Measurements from ENCODE around the gene CEMP1.

CEMP1 gene

GRCh38 chr16:2490190-2491105, 40.8 kb downstream of the CEMP1 start:
- no peak for DNase-seq (ENCODE audit: low read depth)
- no peak overlapping the region for H3K4me3 ChIP-seq (ENCODE audit: low read depth, low read length)

DNA sequence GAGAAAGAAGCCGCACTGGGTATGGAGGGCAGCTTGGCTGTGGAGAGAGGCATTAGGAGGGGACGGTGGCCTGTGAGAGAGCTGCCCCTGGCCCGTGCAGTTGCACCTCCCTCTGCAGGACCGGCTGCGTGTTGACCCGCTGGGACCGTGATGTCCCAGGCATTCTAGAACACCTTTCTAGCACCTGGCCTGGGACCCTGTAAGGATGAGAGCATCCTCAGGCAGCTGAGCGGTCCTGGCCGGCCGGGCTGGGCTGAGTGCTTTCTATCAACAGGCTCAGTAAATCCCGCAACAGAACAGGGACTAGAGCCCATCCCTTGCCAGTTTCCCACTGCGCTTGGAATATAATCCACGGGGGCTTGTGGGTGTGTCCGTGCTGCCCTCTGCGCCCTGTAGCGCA, 41.6 kb downstream of the CEMP1 start:
- H3K4me3 ChIP-seq (ENCODE audit: low read depth, low read length) = no peak overlapping the region
- no peak for DNase-seq (ENCODE audit: low read depth)

DNA sequence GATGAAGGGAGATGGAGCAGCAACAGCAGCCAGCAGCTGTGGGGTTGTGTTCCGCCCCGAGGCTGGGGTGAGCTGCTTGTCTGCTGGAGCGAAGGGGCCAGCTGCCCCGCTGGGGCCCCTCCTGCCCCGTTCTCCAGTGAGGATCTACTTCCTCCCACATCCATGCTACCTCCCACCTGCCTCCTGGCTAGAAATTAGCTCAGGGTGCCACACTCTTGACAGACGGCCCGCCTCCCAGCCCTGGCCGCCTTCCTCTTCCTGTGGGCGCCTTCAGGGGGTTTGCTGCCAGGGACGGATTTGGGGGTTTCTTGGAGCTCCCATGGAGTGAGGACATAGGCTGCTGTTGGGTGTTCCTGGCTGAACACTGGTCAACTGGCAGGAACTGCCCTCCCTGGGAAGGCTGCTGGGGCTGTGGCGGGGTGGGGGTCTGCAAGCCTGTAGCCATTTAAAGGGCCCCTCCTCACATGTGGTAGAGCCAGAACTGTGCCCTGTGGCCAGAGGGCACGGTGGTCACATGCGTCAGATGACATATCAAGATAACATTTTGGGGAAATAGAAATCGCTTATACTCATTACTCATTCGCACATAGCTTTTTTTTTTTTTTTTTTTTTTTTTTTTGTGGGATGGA, 43.2 kb downstream of the CEMP1 start:
- H3K4me3 ChIP-seq (ENCODE audit: low read depth, low read length) = no peak overlapping the region
- DNase-seq (ENCODE audit: low read depth) = no peak

DNA sequence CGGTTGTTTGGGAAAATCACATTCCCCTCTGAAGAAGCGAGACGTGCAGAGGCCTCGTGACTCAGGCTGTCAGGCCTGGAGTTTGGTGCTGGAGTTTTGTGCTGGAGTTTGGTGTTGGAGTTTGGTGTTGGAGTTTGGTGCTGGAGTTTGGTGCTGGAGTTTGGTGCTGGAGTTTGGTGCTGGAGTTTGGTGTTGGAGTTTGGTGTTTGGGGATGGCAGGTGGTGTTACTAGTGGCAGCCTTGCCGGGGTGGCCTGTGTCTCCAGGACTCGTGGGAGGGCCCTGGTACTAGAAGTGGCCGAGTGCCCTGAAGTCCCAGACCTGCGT, 43.7 kb downstream of the CEMP1 start:
- H3K4me3 ChIP-seq (ENCODE audit: low read depth, low read length) = no peak overlapping the region
- no peak for DNase-seq (ENCODE audit: low read depth)

DNA sequence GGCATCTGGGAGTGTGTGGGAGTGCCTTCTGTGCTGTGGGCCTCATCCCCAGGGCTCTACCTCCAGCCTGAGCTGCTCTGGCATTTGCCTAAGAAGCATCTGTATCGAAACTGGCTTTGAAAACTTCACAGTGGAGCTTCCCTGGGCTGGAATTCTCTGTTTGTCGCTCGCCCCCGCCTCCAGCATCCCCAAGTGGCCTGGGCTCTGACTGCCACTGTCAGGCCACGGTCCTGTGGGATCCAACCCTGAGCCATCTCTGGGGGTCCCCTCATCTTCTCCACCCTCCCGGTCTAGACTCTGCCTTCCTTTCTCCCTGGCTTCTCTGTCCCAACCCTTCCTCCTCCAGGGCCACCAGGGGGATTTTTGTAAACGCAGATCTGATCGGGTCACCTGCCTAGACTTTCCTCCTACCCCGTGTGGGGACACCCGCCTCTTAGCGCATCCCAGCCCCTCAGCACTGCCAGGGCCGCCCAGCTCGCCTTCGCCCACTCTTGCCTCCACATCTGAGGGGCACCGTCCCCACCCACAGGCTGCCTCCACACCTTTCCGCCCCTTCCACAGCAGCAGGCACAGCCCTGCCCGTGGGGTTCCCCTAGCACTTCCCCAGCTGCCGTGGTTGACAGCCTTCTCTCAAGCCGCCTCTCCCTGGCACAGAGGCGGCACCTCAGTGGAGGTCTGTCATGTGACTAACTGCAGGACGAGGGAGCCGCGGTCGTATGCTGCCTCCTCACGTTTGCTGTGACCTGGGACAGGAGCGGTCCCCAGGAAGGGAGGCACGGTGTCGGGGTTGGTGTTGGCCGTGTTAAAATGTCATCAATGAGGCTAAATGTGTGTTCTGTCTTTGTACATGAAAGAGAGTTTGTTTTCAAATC, 44.3 kb downstream of the CEMP1 start:
- DNase-seq (ENCODE audit: low read depth) = no peak
- no peak overlapping the region for H3K4me3 ChIP-seq (ENCODE audit: low read depth, low read length)

DNA sequence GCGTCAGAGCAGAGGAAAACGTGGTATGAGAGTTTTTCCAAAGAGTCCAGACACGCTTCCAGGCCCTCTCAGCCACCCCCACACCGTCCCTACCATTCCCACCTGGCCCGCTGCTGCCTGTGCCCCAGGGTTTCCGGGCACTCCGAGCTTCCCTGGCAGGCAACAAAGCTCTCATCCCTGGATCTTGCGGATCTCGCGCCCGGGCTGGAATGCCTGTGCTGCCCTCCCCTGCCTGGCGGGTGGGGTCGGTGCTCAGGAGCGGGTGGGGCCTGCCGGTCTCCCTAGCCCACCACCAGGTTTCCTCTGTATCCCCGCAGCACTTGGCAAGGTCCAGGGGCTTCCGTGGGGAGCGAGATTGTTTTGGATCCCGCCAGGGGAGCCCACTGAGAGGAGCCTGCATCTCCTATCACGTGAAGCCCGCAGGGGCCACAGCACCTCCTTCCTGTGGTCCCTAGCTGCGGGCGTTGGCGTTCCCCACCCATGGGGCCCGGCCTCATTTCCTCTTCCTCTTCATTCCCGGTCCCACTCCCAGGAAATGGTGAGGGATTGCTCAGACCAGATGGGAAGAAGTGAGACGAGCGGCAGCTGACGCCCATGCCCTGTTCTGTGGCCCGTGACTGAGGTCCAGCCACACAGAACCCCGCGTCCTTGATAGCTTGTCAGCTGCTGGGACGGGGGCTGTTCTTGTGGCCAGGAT, 45.2 kb downstream of the CEMP1 start:
- DNase-seq (ENCODE audit: low read depth) = no peak
- no peak overlapping the region for H3K4me3 ChIP-seq (ENCODE audit: low read depth, low read length)

GRCh38 chr16:2484898-2485508, 46.2 kb downstream of the CEMP1 start:
- DNase-seq (ENCODE audit: low read depth) = no peak
- no peak overlapping the region for H3K4me3 ChIP-seq (ENCODE audit: low read depth, low read length)

- H3K4me3 ChIP-seq (ENCODE audit: low read depth, low read length) = no peak overlapping the region
- DNase-seq (ENCODE audit: low read depth) = no peak
These were observed 47.0 kb downstream of the CEMP1 start for GRCh38 chr16:2483939-2484897.

DNA sequence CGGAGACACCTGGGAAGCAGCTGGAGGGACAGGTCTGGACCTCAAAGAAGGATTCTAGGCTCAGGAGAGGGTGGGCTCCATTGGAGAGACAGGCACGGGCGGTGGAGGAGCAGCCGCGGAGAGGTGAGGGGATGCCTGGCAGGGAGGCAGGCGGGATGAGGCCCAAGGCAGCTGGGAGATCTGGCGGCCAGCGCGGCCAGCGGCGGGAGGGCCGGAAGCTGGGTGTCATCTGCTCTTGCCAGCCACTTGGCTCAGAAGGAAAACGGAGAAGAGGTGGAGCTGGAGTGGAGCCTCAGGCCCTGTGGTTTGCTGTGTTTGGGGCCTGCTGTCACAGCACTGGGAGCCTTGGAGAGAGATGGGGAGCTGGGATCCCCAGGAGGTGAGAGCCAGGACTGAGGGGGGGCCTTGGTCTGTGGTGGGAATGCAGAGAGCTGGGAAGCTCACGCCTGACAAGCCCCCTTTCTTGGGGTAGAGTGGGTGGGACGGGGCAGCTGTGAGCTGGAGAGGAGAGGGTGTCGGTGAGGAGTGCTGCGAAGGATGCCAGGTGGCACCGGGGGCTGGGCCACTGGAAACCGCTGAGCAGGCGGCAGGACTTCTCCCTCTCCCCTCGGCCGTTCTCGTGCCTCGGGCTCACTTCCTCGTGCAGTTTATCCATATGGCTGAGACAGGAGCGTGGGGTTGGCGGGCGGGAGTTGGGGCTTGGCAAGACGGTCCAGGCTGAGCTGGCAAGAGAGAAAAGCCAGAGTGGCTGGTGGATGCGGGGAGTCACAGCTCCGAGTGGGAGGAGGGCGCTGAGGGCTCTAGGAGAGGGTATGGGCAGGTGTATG, 48.3 kb downstream of the CEMP1 start:
- peak; percentile 31 for DNase-seq (ENCODE audit: low read depth)
- peak overlapping the region; percentile 7 for H3K4me3 ChIP-seq (ENCODE audit: low read depth, low read length)

GRCh38 chr16:2482249-2482648, 49.0 kb downstream of the CEMP1 start:
- no peak for DNase-seq (ENCODE audit: low read depth)
- H3K4me3 ChIP-seq (ENCODE audit: low read depth, low read length) = no peak overlapping the region

DNA sequence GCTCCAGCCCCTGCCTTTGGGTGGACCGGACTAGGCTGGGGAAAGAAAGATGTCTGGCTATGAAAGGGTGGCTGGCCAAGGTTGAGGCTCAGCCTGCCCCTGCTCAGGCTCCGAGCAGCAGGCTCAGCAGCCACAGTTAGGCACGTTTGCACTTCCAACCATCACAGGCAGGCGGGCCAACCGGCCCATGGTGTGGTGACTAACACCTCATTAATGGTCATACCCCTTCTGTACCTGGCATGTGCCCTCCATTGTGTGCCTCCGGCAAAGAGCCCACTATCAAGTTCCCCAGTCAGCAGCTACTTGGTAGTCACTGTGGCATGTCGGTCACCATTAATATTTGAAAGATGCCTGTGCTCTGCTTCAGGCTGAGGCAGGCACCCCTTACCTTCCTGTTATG, 49.5 kb downstream of the CEMP1 start:
- no peak overlapping the region for H3K4me3 ChIP-seq (ENCODE audit: low read depth, low read length)
- no peak for DNase-seq (ENCODE audit: low read depth)

DNA sequence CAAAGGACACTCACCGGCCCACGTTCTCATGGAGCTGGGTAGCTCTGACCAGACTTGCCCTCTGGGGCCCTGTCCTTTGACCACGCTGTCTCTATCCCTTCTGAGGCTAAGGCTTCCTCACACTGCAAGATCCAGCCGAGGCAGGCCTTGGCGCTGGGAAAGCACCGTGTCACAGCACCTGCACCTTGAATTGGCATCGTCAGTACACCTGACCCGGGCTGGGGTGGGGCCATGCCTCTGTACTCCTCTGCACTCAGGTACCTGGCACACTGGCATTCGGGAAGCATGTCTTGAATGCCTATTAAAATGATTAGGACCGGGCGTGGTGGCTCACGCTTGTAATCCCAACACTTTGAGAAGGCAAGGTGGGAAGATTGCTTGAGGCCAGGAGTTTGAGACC, 50.3 kb downstream of the CEMP1 start:
- no peak for DNase-seq (ENCODE audit: low read depth)
- no peak overlapping the region for H3K4me3 ChIP-seq (ENCODE audit: low read depth, low read length)

Data from skeletal muscle cell (primary cell).